Mesendoderm (in vitro differentiated cells): ENCODE measurements around the gene CEP131.

Experiments
- DNase-seq: peaks from one replicate; pipeline ENCODE4 v3.0.0; 2013
- H2AK5ac ChIP-seq: 2 replicates; pipeline ENCODE4 v1.6.1; 2013; ENCODE audit warnings: low read length, inconsistent platforms
- H2BK120ac ChIP-seq: 2 replicates; pipeline ENCODE4 v1.6.1; 2013; ENCODE audit warnings: low read depth, mild to moderate bottlenecking, low read length, moderate library complexity, mixed read lengths
- H2BK15ac ChIP-seq: replicated peaks from 2 replicates; pipeline ENCODE4 v1.6.1; 2013; ENCODE audit warnings: low read depth, mild to moderate bottlenecking, moderate library complexity
- H2BK5ac ChIP-seq: 2 replicates; pipeline ENCODE4 v1.6.1; 2013; ENCODE audit warnings: low read length, inconsistent platforms
- H3K18ac ChIP-seq: 2 replicates; pipeline ENCODE4 v1.6.1; 2013; ENCODE audit warnings: mild to moderate bottlenecking, low read length, mixed read lengths
- H3K23ac ChIP-seq: one replicate; pipeline ENCODE4 v1.6.1; 2013; ENCODE audit warnings: low read length
- H3K27ac ChIP-seq: 2 replicates; pipeline ENCODE4 v1.5.1; 2013; ENCODE audit warnings: low read depth, mild to moderate bottlenecking, inconsistent platforms, low read length, moderate library complexity
- H3K27me3 ChIP-seq: 2 replicates; pipeline ENCODE4 v1.6.1; 2013; ENCODE audit warnings: low read length, control low read depth, mild to moderate bottlenecking, inconsistent platforms; ENCODE audit not compliant: insufficient read depth, poor library complexity
- H3K36me3 ChIP-seq: 2 replicates; pipeline ENCODE4 v1.6.1; 2013; ENCODE audit warnings: low read length, inconsistent platforms; ENCODE audit not compliant: control insufficient read depth, insufficient read depth
- H3K4ac ChIP-seq: one replicate; pipeline ENCODE4 v1.6.1; 2013; ENCODE audit warnings: low read depth, mild to moderate bottlenecking, low read length, moderate library complexity
- H3K4me1 ChIP-seq: 2 replicates; pipeline ENCODE4 v1.6.1; 2013; ENCODE audit warnings: low read depth, low read length, inconsistent platforms; ENCODE audit not compliant: control insufficient read depth
- H3K4me2 ChIP-seq: 2 replicates; pipeline ENCODE4 v1.6.1; 2013; ENCODE audit warnings: low read length
- H3K4me3 ChIP-seq: 2 replicates; pipeline ENCODE4 v1.5.1; 2013; ENCODE audit warnings: mild to moderate bottlenecking, low read length
- H3K56ac ChIP-seq: one replicate; pipeline ENCODE4 v1.6.1; 2013; ENCODE audit warnings: low read length
- H3K79me1 ChIP-seq: 2 replicates; pipeline ENCODE4 v1.6.1; 2013; ENCODE audit warnings: low read length, inconsistent platforms
- H3K79me2 ChIP-seq: 2 replicates; pipeline ENCODE4 v1.6.1; 2013; ENCODE audit warnings: mild to moderate bottlenecking, low read length; ENCODE audit not compliant: control insufficient read depth, insufficient read depth
- H3K9ac ChIP-seq: 2 replicates; pipeline ENCODE4 v1.6.1; 2013; ENCODE audit warnings: low read length, inconsistent platforms
- H4K5ac ChIP-seq: one replicate; pipeline ENCODE4 v1.6.1; 2013; ENCODE audit warnings: low read length
- H4K8ac ChIP-seq: one replicate; pipeline ENCODE4 v1.6.1; 2013; ENCODE audit warnings: low read depth, mild to moderate bottlenecking, control low read depth, low read length, moderate library complexity
- WGBS: extraction: QIAGEN DNeasy Blood & Tissue Kit; methylation state at CpG from one replicate; pipeline ENCODE4 v1.1.7; 2013; ENCODE audit warnings: low lambda C conversion rate, missing lambda C conversion rate; ENCODE audit not compliant: insufficient coverage; ENCODE audit errors: extremely low coverage; 5-methylcytosine and 5-hydroxymethylcytosine counted together

Gene CEP131

GRCh38 chr17:81198826-81199481 is 23.8 kb downstream of the CEP131 start:
- Histone ChIP-seq H3K27me3 (no peaks in the 10 kb centered on the region), H3K27ac (no peak overlapping the region), H2BK120ac (no peak overlapping the region), H3K23ac (no peak overlapping the region), H3K9ac (no peak overlapping the region), H3K18ac (no peak overlapping the region), H3K4me3 (no peak overlapping the region), H4K5ac (no peak overlapping the region), H3K79me2 (no peaks in the 10 kb centered on the region), H3K4me1 (no peaks in the 10 kb centered on the region), H4K8ac (no peak overlapping the region), H3K56ac (no peak overlapping the region), H2BK5ac (no peak overlapping the region), H3K4me2 (no peak overlapping the region), H2BK15ac (no peak overlapping the region), H3K36me3 (no peaks in the 10 kb centered on the region), H3K4ac (no peak overlapping the region), H3K79me1 (no peaks in the 10 kb centered on the region), H2AK5ac (no peak overlapping the region)
- WGBS: no CpG with 5 or more reads among the region's 22 CpGs
- DNase-seq: no peak

GRCh38 chr17:81197831-81198490 is 24.8 kb downstream of the CEP131 start:
- Histone ChIP-seq H4K8ac (no peak overlapping the region), H3K18ac (no peak overlapping the region), H2BK120ac (no peak overlapping the region), H3K56ac (no peak overlapping the region), H3K79me2 (no peaks in the 10 kb centered on the region), H2AK5ac (no peak overlapping the region), H3K27ac (no peak overlapping the region), H3K4ac (no peak overlapping the region), H3K27me3 (no peaks in the 10 kb centered on the region), H2BK15ac (no peak overlapping the region), H3K9ac (no peak overlapping the region), H3K79me1 (no peaks in the 10 kb centered on the region), H3K36me3 (no peaks in the 10 kb centered on the region), H3K4me1 (no peaks in the 10 kb centered on the region), H3K4me3 (no peak overlapping the region), H3K4me2 (no peak overlapping the region), H2BK5ac (no peak overlapping the region), H3K23ac (no peak overlapping the region), H4K5ac (no peak overlapping the region)
- no peak for DNase-seq
- no CpG with 5 or more reads among the region's 21 CpGs for WGBS

GRCh38 chr17:81197409-81197795 is 25.4 kb downstream of the CEP131 start:
- Histone ChIP-seq H2BK5ac (no peak overlapping the region), H3K4me2 (no peak overlapping the region), H2BK120ac (no peak overlapping the region), H3K36me3 (no peaks in the 10 kb centered on the region), H3K4me3 (no peak overlapping the region), H2BK15ac (no peak overlapping the region), H3K79me2 (no peaks in the 10 kb centered on the region), H3K4ac (no peak overlapping the region), H4K8ac (no peak overlapping the region), H2AK5ac (no peak overlapping the region), H3K4me1 (no peaks in the 10 kb centered on the region), H4K5ac (no peak overlapping the region), H3K18ac (no peak overlapping the region), H3K56ac (no peak overlapping the region), H3K23ac (no peak overlapping the region), H3K9ac (no peak overlapping the region), H3K27ac (no peak overlapping the region), H3K79me1 (no peaks in the 10 kb centered on the region), H3K27me3 (no peaks in the 10 kb centered on the region)
- no peak for DNase-seq
- WGBS: no CpG with 5 or more reads among the region's 14 CpGs

GRCh38 chr17:81196505-81197408 is 26.0 kb downstream of the CEP131 start:
- DNase-seq: no peak
- Histone ChIP-seq H2AK5ac (no peak overlapping the region), H3K4ac (no peak overlapping the region), H2BK15ac (no peak overlapping the region), H3K27ac (no peak overlapping the region), H4K5ac (no peak overlapping the region), H3K79me2 (no peaks in the 10 kb centered on the region), H3K4me3 (no peak overlapping the region), H3K36me3 (no peaks in the 10 kb centered on the region), H4K8ac (no peak overlapping the region), H2BK120ac (no peak overlapping the region), H3K23ac (no peak overlapping the region), H3K4me2 (no peak overlapping the region), H3K27me3 (no peaks in the 10 kb centered on the region), H3K56ac (no peak overlapping the region), H3K4me1 (no peaks in the 10 kb centered on the region), H3K18ac (no peak overlapping the region), H3K9ac (no peak overlapping the region), H3K79me1 (no peaks in the 10 kb centered on the region), H2BK5ac (no peak overlapping the region)
- WGBS: no CpG with 5 or more reads among the region's 45 CpGs

- H3K79me1 ChIP-seq: no peaks in the 10 kb centered on the region
- no CpG with 5 or more reads among the region's 14 CpGs for WGBS
- H3K79me2 ChIP-seq: no peaks in the 10 kb centered on the region
These were observed 26.7 kb downstream of the CEP131 start for GRCh38 chr17:81195941-81196495.

More at GRCh38 chr17:81195941-81196495, 26.7 kb downstream of the CEP131 start:
- no peak overlapping the region for H3K4ac ChIP-seq
- no peak overlapping the region for H4K5ac ChIP-seq
- no peak overlapping the region for H2BK15ac ChIP-seq
- no peak overlapping the region for H3K27ac ChIP-seq
- no peak overlapping the region for H2BK5ac ChIP-seq
- H3K9ac ChIP-seq: no peak overlapping the region
- no peak overlapping the region for H3K4me3 ChIP-seq
- no peak overlapping the region for H2AK5ac ChIP-seq
- no peak for DNase-seq
- H3K4me1 ChIP-seq: no peaks in the 10 kb centered on the region
- H3K18ac ChIP-seq: no peak overlapping the region
- no peaks in the 10 kb centered on the region for H3K27me3 ChIP-seq
- no peaks in the 10 kb centered on the region for H3K36me3 ChIP-seq
- no peak overlapping the region for H3K56ac ChIP-seq
- no peak overlapping the region for H3K23ac ChIP-seq
- H3K4me2 ChIP-seq: no peak overlapping the region
- H4K8ac ChIP-seq: no peak overlapping the region
- H2BK120ac ChIP-seq: no peak overlapping the region
